COLO668 (cell line): ENCODE measurements around the gene RASGRP3.

Source experiments
- DNase-seq: peaks from one replicate; lab custom pipeline; 2025; ENCODE audit not compliant: unreplicated experiment; lab: John Stamatoyannopoulos, UW

Gene RASGRP3

GRCh38 chr2:33518929-33519328, 42.5 kb downstream of the RASGRP3 start:
- no peak for DNase-seq

GRCh38 chr2:33521791-33522281, 45.4 kb downstream of the RASGRP3 start:
- DNase-seq = no peak

GRCh38 chr2:33522576-33522975, 46.1 kb downstream of the RASGRP3 start:
- DNase-seq = no peak

DNA sequence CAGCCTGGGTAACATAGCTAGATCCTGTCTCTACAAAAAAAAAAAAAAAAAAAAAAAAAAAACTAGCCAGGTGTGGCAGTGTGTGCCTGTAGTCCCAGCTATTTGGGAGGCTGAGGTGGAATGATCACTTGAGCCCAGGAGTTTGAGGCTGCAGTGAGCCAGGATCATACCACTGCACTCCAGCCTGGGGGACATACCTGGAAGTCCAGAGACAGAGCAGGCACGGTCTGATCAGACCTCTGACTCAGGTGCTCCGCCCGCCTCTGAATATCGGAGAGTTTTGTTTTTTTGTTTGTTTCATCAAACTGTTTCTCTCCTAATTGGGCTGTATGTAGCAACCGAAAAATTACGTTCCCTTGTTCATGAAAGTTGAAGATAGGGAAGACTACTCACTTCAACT, 49.2 kb downstream of the RASGRP3 start:
- DNase-seq = no peak

DNA sequence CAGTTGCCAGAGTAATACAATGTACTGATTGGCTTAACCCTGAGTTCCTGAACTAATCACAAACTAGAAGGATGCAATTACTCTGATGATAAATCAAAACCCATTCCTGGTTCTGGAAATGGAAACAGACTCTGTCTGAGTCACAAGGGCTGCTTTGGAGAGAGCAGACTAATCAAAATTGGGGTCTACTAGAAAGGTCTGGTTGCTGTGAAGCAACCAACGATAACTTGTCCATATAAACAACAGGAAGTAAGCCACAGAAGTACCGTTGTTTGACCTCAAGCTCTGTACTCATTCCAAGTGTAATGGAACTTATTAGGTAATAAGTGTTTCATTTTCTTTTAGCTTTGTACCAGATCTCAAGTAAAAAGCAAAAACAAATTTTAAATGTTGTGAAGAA, 49.7 kb downstream of the RASGRP3 start:
- no peak for DNase-seq

- DNase-seq = no peak
These were observed 50.5 kb downstream of the RASGRP3 start for GRCh38 chr2:33526921-33527320.

DNA sequence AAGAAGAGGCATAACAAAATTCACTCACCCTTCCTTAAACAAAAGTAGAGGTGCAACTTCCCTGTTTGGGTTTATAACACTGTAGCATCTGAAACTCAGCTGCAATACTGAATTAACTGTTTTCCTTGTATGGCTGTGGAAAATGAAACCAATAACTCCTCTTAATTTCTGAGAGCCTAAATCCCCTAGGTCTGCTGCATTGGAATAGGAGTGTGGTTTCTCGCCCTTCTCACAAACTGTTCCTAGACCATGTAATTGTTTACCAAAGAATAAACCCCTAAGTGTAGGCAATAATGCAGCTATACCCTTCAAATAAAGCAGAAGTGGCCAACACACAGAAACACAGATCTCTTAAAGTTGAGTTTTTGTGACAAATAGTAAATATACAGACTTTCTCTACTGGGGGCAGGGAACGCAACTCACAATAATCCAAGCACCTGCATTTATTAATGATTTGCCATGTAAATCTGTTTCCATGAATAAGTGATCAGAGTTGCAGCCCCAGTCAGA, 52.0 kb downstream of the RASGRP3 start:
- DNase-seq = no peak

DNA sequence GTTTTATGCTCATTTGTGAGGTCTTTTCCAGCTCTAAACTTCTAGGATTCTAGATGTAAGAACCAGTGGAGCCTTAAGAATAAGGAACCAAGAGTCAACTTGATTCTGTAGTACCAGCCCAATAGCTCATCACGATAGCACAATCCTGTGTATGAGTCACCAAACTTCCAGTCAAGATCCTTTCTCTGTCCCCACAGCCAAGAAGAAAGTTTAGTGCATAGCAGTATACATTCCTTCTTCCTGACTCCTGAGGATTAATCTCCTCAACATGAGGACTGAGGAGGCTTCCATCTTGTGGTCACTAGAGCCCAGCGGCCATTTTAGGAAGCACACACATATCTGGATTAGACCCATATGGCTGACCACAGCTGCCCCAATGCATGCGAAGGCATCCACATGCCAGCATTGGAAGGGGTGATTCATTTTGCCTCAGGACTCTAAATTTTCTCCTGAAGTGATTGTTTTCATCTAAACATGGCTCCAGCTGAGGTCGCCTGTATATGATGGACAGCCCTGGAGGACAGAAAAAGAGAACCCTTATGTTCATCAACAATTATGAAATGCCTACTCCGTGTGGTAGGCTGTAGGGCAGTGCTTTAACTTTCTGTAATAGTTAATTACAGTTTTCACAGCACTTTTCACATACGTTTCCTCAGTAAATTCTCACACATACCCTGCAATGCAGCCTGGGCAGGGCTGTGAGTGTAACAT, 53.5 kb downstream of the RASGRP3 start:
- DNase-seq = no peak

DNA sequence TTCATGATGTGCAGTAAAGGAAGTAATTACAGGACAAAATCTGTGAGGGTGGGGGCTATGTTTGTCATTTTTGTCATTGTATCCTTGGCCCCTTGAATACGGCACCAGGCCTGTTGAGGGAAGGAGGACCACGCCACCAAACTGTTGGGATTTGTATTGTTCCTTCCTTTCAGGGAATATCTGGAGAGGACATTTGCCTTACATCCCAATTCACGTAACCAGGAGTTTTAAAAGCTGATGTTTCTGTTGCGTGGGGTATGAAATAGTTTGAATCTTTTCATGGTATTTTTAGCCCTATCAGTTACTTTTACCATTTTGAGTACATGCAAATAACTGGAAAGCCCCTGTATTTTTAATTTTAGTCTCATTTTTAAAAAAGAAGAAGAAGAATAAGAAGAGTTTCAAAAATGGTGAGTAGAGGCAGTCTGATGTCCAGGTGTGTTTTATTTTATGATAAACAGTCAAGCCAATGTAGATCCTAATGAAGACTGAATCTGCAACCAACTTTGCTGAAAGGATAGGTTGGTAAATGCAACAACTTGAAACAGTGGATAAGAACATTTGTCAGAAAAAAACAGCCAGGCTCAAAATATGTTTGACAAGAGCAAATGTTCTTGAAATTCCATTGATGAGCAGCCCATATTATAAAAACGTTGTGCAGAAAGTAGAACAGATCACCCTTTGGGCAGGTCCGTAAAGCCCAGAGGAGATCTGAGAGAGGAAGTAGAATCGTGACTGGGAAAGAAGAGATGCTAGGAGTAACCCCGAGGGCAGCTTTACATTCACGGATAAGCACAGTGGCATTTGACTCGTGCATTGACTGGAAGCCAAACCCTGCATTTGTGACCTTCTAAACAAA, 54.5 kb downstream of the RASGRP3 start:
- no peak for DNase-seq

DNA sequence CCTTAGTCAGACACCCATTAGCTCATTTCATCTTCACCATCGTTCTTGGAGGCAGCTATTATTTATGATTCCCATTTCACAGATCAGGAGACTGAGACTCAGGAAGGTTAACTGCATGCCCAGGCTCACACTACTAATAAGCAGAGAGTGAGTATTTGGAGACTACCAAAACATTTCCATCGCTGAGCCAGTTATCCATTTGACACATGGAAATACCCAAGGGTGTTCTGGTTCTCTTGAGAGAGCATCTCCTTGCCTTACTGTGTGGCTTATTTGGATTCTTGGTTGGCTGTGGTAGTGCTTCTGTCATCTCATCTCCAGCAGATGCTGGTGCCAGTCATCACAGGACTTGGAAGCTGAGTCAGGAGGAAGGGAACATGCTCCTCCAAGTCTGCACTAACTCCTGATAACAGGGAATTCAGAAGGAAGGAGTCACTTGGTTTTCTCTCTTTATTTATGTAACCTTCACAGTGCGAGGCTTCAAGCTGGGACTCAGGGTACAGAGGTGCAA, 55.2 kb downstream of the RASGRP3 start:
- DNase-seq = no peak

- no peak for DNase-seq
These were observed 55.7 kb downstream of the RASGRP3 start for GRCh38 chr2:33532146-33532545.

DNA sequence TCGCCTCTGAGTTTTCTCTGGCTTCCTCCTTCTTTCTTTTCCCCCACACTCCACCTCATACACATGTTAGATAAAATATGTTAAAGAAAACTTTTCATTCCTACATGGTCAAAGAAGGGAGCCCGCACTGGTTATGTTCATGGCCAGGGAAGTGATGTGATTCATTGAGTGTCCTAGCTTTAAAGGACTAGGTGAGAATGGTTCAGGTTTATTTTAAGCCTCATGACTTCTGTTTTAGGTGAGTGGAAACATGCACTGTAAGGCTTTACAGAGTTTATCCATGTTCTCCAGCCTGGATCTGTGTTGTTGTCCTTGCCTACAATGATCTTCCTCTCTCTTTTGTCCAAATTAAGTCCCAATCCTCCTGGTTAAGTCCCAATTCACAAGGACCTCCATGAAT, 56.5 kb downstream of the RASGRP3 start:
- DNase-seq = no peak

DNA sequence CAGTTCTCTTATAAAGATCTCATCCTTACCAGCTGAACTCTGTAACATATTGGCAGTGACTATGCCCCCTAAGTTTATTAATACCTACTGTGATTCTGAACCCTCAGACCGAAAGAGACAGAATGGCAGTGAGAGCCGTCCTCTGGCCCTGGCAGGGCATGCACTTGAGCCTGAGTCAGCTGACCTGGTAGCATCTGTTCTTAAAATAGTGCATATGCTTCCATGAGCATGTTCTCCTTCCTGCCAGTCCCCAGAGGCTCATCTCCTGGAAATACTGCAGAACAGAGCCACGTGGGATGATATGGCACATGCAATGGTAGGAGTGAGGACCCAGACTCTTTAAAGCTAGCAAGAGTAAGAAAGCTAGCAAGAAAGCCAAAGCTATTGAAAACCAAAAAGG, 59.0 kb downstream of the RASGRP3 start:
- no peak for DNase-seq

DNA sequence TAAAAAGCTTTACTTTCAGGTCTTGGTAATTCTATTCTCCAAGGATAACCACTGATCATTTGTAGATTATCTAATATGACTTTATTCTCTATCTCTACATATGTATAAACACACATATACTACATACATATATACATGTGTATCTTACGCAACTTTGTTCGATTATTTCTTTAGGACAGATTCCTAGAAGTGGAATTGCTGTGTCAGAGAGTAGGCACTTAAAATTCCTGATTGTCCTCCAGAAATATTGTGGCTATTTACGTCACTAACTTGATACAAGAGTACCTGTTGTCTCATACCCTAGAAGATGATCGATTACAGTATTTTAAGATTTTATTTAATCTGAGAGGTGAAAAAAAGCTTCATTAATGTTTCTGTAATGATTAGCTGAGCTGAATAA, 64.8 kb downstream of the RASGRP3 start:
- DNase-seq = no peak

DNA sequence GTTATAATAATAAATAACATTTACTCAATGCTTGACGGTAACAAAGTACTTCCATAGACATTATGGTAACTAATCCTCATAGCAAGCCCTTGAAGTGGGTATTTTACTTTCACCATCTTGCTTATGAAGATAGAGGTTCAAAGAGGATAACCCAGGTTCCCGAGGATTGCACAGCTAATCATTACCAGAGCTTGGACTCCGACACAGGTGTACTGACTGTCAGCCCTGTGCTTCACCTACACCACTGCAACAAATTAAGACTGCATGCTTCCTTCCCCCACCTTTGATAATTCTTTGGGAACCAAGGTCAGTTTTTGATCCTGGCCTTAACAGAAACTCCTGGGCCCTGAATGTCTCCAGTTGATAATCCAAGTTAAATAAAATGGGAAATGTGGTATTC, 73.8 kb downstream of the RASGRP3 start:
- no peak for DNase-seq

DNA sequence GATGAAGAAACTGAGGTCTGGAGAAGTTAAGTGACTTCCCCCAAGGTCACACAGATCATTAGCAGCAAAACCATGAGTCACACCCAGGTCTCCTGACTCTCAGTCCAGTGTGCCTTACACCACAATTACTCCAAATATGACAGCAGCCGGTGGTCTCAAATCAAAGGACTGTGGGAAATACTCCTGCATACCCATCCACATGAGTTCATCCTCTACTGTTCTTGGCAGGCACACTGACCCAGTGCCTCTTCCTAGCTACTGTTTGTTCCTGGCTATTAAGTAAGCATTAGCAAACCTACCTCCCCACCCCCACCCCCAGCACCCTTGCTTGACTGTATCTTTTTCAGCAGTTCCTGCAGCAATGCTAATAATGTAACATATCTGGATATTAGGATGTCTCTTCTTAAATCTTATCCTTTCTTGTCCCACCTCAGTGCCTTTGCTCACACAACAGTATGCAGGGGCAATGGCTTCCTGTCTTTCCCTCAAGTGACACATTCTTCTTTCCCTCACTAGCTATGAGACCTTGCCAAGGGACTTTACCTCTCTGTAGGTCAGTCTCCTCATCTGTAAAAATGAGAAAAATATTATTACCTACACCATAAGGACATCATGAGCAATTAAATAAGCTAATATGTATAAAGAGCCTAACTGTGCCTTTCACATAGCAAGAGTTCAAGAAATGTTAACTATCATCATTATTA, 76.5 kb downstream of the RASGRP3 start:
- DNase-seq = no peak

GRCh38 chr2:33555681-33556080, 79.2 kb downstream of the RASGRP3 start:
- no peak for DNase-seq

DNA sequence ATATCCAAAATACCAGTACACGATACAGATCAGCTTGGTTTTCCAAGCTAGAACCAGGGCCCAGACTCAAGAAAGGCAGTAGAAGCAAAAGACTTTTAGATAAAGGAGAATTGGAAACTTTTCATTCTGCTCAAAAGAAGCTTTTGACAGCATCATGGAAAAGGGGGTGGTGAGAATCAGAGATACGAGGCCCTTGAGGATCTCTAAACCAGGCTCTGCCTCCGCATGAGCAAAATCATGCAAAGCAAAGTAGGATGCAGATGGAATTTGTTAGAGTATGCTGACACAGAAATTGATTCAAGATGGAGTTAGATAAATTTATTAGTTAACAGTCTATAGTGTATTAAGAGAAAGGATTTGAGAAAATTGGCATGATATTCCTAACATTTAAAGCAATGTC, 82.9 kb downstream of the RASGRP3 start:
- DNase-seq = no peak

DNA sequence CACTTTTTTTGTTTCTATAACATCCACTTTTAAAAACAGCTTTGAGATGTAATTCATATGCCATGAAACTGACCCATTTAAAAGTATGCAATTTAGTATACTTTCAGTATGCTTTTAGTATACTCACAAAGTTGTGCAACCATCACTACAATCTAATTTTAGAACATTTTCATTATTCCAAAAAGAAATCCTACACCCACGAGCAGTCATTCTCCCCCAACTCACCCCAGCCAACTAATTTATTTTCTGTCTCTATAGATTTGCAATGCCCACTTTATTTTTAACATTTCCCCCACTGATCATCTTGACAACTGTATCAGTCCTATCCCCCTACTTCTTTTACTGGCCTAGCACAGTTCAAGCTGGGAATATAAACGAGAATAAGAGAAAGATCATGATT, 83.6 kb downstream of the RASGRP3 start:
- DNase-seq = no peak

GRCh38 chr2:33561872-33562271, 85.4 kb downstream of the RASGRP3 start:
- DNase-seq = no peak

GRCh38 chr2:33570681-33571080, 94.2 kb downstream of the RASGRP3 start:
- DNase-seq = no peak
